ENCODE measurements around the gene ACAD10. TPM values are rescaled to one million over a fixed set of nuclear protein-coding genes. Genes with fewer than 3 reads are reported as not detected.

Gene ACAD10
- total RNA-seq, 1 experiment from 2014 or later = 25.3 TPM

DNA sequence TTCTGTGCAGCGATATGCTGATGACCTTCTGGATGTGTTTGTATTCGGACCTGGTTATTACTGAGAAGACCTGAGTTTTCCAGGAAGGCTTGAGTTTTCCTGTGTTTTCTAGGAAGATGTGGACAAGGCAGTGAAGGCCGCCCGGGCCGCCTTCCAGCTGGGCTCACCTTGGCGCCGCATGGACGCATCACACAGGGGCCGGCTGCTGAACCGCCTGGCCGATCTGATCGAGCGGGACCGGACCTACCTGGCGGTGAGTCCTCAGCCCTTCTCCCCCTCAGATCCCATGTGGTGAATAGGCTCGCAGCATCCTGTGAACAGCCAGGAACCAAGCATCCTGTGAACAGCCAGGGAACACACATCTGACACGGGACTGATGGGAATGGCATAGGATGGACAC, 97.2 kb downstream of the ACAD10 start:
- RAD21 ChIA-PET (ENCODE audit: low non-redundant PET in 1 of 2, low total read pairs in 2 of 2, uncharacterized antibody in 2 of 2, unreplicated experiment in 2 of 2) = no interaction called here
- DNase-seq (ENCODE audit: low read depth, low spot score) (no peak), ATAC-seq (no peak)
- H3K9me2 ChIP-seq (ENCODE audit: insufficient read depth) = no peaks in the 10 kb centered on the region
- no TSS peak for BruUV-seq (replicated peaks)
- no peak overlapping the region for H3K4me2 ChIP-seq (ENCODE audit: low read length)
- intact Hi-C loops (cut with micrococcal nuclease) = no loop called here
- no peak overlapping the region for H3K27ac ChIP-seq (ENCODE audit: low read depth, low read length)
- CTCF ChIA-PET = no interaction called here
- no peak for TF ChIP-seq EZH2phosphoT487 (IDR thresholded peaks at IDR 0.05; ENCODE audit: borderline replicate concordance)
- TF ChIP-seq POLR2A (IDR thresholded peaks at IDR 0.05; ENCODE audit: borderline replicate concordance, extremely low read depth, insufficient read depth, insufficient read length) = no peak
- no peak for TF ChIP-seq REST (IDR thresholded peaks at IDR 0.05; ENCODE audit: low read depth)
- TF ChIP-seq ZNF274 (IDR thresholded peaks at IDR 0.05; ENCODE audit: low read depth, low read length) = no peak
- no peak for TF ChIP-seq SIN3A (IDR thresholded peaks at IDR 0.05; ENCODE audit: low read depth)
- no peak for TF ChIP-seq CBX3 (IDR thresholded peaks at IDR 0.05; ENCODE audit: low read depth)
- TF ChIP-seq, protein P1, sequence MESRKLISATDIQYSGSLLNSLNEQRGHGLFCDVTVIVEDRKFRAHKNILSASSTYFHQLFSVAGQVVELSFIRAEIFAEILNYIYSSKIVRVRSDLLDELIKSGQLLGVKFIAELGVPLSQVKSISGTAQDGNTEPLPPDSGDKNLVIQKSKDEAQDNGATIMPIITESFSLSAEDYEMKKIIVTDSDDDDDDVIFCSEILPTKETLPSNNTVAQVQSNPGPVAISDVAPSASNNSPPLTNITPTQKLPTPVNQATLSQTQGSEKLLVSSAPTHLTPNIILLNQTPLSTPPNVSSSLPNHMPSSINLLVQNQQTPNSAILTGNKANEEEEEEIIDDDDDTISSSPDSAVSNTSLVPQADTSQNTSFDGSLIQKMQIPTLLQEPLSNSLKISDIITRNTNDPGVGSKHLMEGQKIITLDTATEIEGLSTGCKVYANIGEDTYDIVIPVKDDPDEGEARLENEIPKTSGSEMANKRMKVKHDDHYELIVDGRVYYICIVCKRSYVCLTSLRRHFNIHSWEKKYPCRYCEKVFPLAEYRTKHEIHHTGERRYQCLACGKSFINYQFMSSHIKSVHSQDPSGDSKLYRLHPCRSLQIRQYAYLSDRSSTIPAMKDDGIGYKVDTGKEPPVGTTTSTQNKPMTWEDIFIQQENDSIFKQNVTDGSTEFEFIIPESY (IDR thresholded peaks at IDR 0.05; ENCODE audit: extremely low read depth, insufficient replicate concordance, low read length) = no peak
- TF ChIP-seq, protein P2, sequence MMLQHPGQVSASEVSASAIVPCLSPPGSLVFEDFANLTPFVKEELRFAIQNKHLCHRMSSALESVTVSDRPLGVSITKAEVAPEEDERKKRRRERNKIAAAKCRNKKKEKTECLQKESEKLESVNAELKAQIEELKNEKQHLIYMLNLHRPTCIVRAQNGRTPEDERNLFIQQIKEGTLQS (IDR thresholded peaks at IDR 0.05) = no peak
- TF ChIP-seq EZH2 (IDR thresholded peaks at IDR 0.05) = no peak
- no peak for TF ChIP-seq CEBPB (IDR thresholded peaks at IDR 0.05; ENCODE audit: low read depth)
- TF ChIP-seq SRF (IDR thresholded peaks at IDR 0.05; ENCODE audit: low read depth) = no peak
- no peak for TF ChIP-seq RAD21 (IDR thresholded peaks at IDR 0.05; ENCODE audit: low read depth)
- no peak for TF ChIP-seq POLR2AphosphoS5 (IDR thresholded peaks at IDR 0.05; ENCODE audit: low read depth, low read length)
- no peak for TF ChIP-seq FOSL1 (IDR thresholded peaks at IDR 0.05; ENCODE audit: low read depth)
- no peaks in the 10 kb centered on the region for H4K20me1 ChIP-seq (ENCODE audit: insufficient read depth)
- H3K9ac ChIP-seq (ENCODE audit: low read length) = no peak overlapping the region
- no peaks in the 10 kb centered on the region for H3K4me1 ChIP-seq (ENCODE audit: control insufficient read depth in 1 of 2, insufficient read depth in 2 of 2, low read length in 2 of 2)
- no peaks in the 10 kb centered on the region for H3K79me2 ChIP-seq (ENCODE audit: insufficient read depth, low read length)
- H3K36me3 ChIP-seq (ENCODE audit: control insufficient read depth in 1 of 2, insufficient read depth in 2 of 2, low read length in 2 of 2) = peaks cover 0 to 8% of the 10 kb centered on the region in 2 experiments; a peak in 1 of 4 replicates
- H3K4me3 ChIP-seq (replicated peaks in 1 of 2; ENCODE audit: low read depth in 1 of 2, low read length in 2 of 2) = no peak overlapping the region
- H2AFZ ChIP-seq (ENCODE audit: low read depth, low read length, poor library complexity, severe bottlenecking) = no peak overlapping the region
- no peaks in the 10 kb centered on the region for H3K27me3 ChIP-seq (ENCODE audit: insufficient read depth, low read length)
- peaks cover 0 to 6% of the 10 kb centered on the region in 2 experiments; a peak in 1 of 4 replicates for H3K9me3 ChIP-seq (ENCODE audit: control insufficient read depth in 1 of 2, insufficient read depth in 1 of 2, low read depth in 1 of 2, low read length in 2 of 2)
- POLR2A ChIA-PET = no interaction called here

Measured in HCT116 (cell line).